Pulmonary artery endothelial cell (primary cell): ENCODE measurements around the gene C17orf50. TPM values are rescaled to one million over a fixed set of nuclear protein-coding genes. Genes with fewer than 3 reads are reported as not detected.
A peak's percentile ranks its signal among the peaks of the same experiment; 100 is the strongest.

ENCODE experiments used
- DNase-seq: peaks from one replicate; pipeline ENCODE4 v3.0.0-alpha.2; 2011; ENCODE audit warnings: low read depth, low spot score
- total RNA-seq: library from RNA; depleted of rRNA; stranded (reverse); fragments of >200 nt; gene quantifications from 2 replicates; pipeline ENCODE4 v1.2.3, GENCODE V29; 2014

C17orf50 gene
- total RNA-seq, 1 donor from 2014 or later: not detected

- no peak for DNase-seq
Observed at GRCh38 chr17:35733366-35733765, 27.3 kb upstream of the C17orf50 start.

DNA sequence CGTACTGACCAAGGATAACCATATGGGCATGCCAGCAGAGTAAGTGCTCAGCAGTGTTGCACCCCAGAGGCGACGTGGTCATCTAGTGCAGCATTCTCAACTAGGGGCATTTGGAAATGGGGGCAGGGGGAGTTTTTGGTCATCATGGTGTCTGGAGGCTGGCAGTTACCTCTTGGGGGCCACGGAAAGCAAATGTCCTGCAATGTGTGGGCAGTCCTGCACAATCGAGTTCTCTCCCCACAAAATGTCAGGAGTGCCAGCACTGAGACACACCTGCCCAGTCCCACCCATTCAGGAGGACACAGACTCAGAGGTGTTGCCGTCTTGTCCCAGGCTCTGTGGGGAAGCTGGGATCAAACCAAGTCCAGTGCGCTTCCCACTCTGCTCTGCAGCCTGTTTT, 26.3 kb upstream of the C17orf50 start:
- DNase-seq: no peak

DNA sequence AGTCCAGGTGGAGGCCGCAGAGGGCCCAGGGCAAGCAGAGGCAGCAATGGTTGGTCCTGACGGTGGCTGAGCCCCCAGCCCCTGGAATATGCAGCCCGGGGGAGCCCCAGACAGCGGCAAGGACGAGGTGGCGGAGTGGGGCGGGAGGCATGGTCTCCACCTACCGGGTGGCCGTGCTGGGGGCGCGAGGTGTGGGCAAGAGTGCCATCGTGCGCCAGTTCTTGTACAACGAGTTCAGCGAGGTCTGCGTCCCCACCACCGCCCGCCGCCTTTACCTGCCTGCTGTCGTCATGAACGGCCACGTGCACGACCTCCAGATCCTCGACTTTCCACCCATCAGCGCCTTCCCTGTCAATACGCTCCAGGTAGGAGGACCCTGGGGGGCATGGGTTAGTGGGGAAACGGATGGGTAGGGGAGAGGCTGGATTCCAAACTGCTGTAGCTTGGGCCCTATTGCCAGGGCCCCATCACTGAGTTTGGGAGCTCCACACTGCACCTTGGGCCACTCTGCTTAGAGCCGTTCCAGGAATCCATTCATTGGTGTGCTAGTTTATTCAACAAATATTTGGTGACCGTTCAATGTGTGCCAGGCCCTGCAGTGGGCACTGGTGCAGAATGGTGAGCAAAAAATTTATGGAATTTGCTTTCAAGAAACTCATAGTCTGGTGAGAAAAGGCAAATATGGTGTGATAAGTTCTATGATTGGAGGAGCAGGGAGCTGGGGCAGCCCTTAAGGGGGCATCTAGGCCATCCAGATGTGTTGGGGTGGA, 25.5 kb upstream of the C17orf50 start:
- no peak for DNase-seq

- DNase-seq: no peak
Observed at GRCh38 chr17:35736236-35736635, 24.5 kb upstream of the C17orf50 start.

DNA sequence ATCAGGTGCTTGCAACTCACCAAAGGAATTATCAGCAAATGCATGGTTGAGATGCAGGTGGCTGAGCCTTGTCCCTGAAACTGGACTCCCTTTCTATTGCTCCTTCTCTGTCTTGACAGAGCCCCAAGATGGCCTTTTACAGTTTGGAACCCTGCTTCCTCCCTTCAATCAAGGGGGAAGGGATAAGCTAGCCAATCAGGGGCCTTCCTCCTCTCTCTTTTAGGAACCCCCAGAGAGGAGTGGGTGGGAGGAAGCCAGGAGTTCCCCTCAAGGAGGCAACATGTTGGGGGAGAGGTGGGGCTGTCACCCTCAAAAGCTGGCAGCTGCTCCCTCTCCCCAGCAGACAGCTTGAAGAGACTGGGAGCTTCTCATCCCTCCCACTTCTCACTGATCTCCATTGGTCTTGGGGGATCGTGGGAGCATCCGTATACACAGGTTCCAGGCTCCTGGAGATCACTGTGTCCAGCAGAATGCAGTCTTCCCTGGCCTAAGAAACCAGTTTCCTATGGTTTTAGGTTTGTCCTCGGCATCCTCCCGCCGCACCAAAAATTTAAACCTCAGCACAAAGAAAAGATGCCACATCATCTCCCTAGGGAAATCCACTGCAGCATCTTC, 22.1 kb upstream of the C17orf50 start:
- no peak for DNase-seq

DNA sequence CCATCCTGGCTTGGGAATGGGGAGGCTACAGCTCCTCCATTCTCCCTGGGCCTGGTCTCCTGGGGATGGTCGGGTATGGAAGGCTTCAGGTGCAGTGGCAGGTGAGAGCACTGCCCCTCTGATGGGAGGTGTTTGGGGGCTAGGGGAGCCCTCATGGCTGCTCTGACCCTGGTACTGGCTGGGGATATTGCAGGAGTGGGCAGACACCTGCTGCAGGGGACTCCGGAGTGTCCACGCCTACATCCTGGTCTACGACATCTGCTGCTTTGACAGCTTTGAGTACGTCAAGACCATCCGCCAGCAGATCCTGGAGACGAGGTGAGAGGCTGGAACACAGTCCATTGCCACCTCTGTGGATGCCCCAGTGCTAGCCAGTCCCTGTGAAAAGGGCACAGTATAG, 20.5 kb upstream of the C17orf50 start:
- no peak for DNase-seq

DNA sequence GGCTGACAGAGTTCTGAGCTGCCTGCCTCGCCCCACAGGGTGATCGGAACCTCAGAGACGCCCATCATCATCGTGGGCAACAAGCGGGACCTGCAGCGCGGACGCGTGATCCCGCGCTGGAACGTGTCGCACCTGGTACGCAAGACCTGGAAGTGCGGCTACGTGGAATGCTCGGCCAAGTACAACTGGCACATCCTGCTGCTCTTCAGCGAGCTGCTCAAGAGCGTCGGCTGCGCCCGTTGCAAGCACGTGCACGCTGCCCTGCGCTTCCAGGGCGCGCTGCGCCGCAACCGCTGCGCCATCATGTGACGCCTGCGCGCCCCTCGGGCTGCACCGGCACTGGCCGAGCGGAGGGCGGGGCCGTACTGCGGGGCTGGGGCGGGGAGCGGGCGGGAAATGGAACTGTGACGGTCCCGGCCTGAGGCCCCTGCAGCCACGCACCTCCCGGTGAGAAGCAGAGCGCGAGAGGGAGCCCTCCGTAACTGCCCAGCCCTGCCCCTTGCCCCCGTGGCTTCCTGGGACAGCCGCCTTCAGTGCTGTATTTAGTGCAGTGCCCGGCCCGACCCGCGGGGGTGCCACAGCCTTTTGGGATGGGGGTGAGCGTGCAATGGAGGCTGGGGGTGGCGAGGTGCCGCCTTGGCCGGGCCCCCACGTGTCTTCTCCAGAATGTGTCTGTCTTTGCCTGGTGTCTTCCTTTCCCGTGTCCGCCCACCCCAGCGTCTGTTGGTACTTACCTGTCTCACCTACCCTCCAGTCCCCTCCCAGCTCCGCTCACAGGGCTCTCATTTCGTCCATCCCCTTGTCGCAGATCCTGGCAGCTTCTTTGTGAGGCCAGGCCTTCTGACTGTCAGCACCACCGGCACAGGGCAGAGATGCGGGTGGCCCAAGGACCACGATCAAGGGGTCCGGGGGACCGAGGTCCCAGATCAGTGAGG, 19.4 kb upstream of the C17orf50 start:
- DNase-seq: no peak

DNA sequence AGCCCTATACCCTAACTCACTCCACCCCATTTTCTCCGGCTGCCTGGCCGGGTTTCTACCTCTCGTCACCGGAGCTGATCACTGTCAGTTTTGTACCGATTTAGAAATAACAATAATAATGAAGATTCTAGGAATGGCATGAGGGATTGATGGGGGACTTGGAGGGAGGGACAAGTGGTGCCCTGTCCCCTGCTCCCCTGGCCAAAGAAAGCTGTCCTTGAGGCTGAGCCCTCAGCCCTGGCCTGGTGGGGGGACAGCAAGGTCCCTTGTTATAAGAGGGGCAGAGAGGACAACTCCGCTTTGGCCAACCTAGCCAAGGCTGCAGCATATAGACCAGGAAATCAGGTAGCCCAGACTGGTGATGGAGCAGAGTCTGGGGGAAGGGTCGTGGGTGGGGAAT, 18.2 kb upstream of the C17orf50 start:
- DNase-seq: no peak

DNA sequence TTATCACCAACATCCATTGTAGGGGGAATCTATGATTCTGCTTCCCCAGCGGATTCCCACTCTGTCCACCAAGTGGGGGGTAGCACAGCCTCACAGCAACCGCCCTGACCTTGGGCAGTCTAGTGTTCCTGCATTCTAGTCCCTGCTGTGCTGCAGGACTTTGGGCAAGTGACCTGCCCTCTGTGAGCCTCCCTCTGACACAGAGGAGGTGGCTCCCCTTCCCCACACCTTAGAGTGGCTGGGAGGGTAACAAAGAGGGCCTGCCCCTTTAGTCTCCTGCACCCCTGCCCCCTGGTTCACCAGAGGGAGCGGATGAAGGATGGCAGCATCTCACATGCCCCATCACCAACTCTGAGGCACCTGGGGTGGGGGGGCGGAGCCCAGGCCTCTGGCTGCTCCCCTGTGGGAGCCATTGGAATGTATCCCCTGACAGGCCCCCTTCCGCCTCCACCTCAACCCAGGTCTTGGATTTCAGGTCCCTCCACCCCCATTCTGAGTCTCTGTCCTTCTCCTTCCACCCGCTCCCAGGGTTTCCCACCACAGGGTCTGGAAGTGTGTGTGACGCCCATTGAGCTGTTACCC, 17.7 kb upstream of the C17orf50 start:
- no peak for DNase-seq

DNA sequence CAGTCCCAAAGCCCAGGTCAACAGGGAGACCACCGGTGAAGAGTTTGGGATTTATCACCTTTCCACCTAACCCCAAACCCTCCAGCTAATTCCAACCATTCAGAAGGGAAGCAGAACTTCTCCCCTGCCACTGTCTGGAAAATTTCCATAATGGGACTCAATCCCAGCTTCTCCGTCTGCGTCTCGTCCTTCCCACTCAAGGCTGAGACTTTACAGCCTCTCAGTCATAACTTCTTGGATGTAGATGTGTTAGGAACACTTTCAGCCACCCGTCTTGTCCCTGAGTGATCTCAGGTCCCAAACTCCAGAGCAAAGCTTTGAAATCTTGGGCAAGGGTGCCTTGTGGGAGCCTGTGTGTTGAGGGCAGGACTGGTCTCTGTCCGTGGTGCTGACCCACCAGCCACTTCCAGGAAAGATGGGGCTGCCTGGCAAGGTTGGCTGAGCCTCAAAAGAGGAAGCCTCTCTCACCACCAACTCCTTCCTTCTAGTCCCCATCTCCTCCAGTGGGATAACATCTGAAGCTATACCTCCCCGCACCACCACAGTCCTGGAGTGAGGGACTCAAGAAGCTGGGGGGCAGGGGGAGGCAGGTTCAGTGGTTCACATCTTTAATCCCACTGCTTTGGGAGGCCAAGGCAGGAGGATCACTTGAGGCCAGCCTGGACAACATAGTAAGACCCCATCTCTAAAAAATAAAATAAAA, 16.9 kb upstream of the C17orf50 start:
- no peak for DNase-seq

DNA sequence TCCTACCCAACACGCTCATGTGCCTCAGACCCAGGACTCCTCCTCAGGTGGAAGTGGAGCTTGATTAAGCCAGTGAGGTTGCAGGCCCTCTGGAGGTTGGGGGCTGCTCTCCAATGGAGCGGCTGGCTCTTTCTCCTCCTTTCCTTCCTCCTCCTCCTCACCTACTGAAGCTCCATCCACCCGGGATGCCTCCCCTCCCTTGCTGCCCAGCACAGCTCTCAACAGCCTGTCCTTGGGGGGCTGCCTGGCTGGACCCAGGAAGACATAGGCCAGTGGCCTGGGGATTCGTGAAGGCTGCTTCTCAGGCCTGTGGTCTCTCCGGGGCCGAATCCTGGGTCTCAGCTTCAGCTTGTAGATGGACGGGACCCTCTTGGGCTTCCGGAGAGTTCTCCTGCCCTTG, 15.9 kb upstream of the C17orf50 start:
- no peak for DNase-seq

GRCh38 chr17:35745246-35745645, 15.4 kb upstream of the C17orf50 start:
- no peak for DNase-seq

DNA sequence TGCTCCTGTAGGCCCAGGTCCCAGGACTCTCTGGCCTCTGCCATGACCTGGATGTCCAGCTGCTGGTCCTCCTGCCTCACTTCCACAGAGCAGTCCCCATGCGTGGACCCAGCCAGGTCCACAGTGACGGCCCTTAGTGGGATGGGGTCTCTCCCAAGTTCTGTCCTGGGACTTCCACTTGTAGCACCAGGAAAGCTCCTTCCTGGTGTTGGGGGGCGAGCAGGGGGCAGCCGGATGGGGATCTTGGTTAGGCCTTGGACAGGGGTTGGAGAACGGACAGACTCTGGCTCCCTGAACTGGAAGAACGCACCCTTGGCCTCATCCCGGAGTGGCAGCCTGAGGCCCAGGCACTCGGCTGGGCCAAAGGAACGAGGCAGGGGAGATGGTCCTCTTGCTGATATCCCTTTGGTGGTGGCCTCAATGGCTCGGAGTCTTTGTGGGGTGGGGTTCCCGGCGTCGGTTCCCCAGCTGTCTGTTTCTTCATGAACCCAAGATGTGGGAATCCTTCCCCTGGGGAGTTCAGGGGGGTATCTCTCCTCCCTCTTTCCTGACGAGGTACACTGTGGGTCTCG, 14.9 kb upstream of the C17orf50 start:
- DNase-seq: no peak

- peak; percentile 37 for DNase-seq
Observed at GRCh38 chr17:35747540-35748017, 13.1 kb upstream of the C17orf50 start.

GRCh38 chr17:35748341-35748841, 12.3 kb upstream of the C17orf50 start:
- DNase-seq: no peak

- DNase-seq: no peak
Observed at GRCh38 chr17:35748979-35749378, 11.7 kb upstream of the C17orf50 start.

DNA sequence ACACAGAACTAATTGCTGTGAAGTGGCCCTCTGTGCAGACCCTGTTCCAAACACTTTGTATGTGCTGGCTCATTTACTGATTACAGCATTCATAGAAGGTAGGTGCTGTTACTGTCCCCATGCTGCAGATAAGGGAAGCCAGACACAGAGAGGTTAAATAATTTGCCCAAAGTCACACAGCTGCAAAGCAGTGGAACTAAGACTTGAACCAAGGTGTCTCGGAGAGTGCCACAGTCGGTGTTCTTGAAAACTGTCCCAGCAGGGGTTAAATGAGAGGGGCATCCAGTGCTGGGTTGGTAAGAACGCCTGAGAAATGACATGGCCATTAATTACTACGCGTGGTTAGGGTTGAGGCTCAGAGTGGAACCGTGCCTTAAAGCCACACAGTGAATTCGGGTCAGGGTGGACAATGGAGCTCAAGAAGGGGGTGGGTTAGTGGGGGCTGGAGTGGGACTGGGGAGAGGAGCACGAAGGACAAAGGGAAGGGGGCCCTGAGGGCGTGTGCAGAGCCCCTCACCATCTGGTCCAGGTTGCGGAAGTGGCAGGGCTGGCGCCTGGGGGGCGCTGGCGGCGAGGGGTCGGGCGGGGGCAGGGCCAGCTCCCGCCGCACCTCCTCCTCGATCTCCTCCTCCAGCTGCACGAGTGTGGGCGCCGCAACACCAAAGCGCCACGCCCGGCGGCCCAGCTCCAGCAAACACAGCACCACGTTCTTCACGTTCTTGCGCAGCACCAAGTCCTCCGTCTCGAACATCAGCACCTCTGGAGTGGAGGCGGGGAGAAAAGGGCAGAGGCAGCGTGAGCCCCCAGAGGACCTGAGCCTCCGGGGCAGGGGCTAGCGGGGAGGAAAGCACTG, 10.9 kb upstream of the C17orf50 start:
- no peak for DNase-seq

GRCh38 chr17:35750526-35751395, 9.9 kb upstream of the C17orf50 start:
- DNase-seq: no peak
